Frontal cortex (tissue), 4 donors: Measurements from ENCODE around the gene RASA4. TPM values are rescaled to one million over a fixed set of nuclear protein-coding genes. Genes with fewer than 3 reads are reported as not detected.
"Not testable (repeated sequence)": the region's sequence is repeated elsewhere in the genome, so short reads cannot be mapped to it uniquely, and the experiment has no call there.

Source experiments
- DNase-seq, 2 donors: peaks; one replicate each; pipeline ENCODE4 v3.0.0; 2012; ENCODE audit warnings: low spot score in 2 of 2
- FAIRE-seq: peaks from 2 replicates; lab custom pipeline; 2012; peaks lifted over from hg19 to GRCh38; lab: Jason Lieb, UNC
- total RNA-seq: library from RNA; depleted of rRNA; stranded (reverse); fragments of >200 nt; gene quantifications from one replicate; pipeline ENCODE4 v1.2.3, GENCODE V29; 2014
- donor health status: control.
- donor health status: control.
- donor health status: control.

Gene RASA4
- 27.3 TPM for total RNA-seq

GRCh38 chr7:102616507-102617125 is at the start of gene RASA4:
Gene RASA4 (minus strand): TSS chr7:102616756. CDS start chr7:102616689, 67 bp downstream.
- not testable (repeated sequence) for DNase-seq, FAIRE-seq

- not testable (repeated sequence) for DNase-seq, FAIRE-seq
Observed at GRCh38 chr7:102664765-102665164, 48.2 kb upstream of the RASA4 start.

GRCh38 chr7:102649924-102650323 is 33.4 kb upstream of the RASA4 start, which contains the start of gene SPDYE2B:
Gene SPDYE2B (plus strand): TSS chr7:102650319. CDS start chr7:102652349, 2,030 bp downstream.
- not testable (repeated sequence) for FAIRE-seq, DNase-seq

GRCh38 chr7:102647813-102648212 is 31.3 kb upstream of the RASA4 start:
- FAIRE-seq, DNase-seq: not testable (repeated sequence)

GRCh38 chr7:102643404-102643803 is 26.8 kb upstream of the RASA4 start:
- FAIRE-seq, DNase-seq: not testable (repeated sequence)

- not testable (repeated sequence) for FAIRE-seq, DNase-seq
Observed at GRCh38 chr7:102642691-102643090, 26.1 kb upstream of the RASA4 start, which contains the start of gene UPK3BL1. Gene UPK3BL1 (minus strand): TSS chr7:102642791. CDS start chr7:102642741, 50 bp downstream.

GRCh38 chr7:102638848-102639247 is 22.3 kb upstream of the RASA4 start:
- FAIRE-seq, DNase-seq: not testable (repeated sequence)

GRCh38 chr7:102636956-102637355 is 20.4 kb upstream of the RASA4 start:
- DNase-seq, FAIRE-seq: not testable (repeated sequence)

- not testable (repeated sequence) for DNase-seq, FAIRE-seq
Observed at GRCh38 chr7:102635354-102635753, 18.8 kb upstream of the RASA4 start.

- DNase-seq, FAIRE-seq: not testable (repeated sequence)
Observed at GRCh38 chr7:102634299-102634698, 17.7 kb upstream of the RASA4 start.

- DNase-seq, FAIRE-seq: not testable (repeated sequence)
Observed at GRCh38 chr7:102630622-102631021, 14.1 kb upstream of the RASA4 start.

- not testable (repeated sequence) for FAIRE-seq, DNase-seq
Observed at GRCh38 chr7:102627271-102627904, 10.8 kb upstream of the RASA4 start.

GRCh38 chr7:102618122-102618521 is 1.6 kb upstream of the RASA4 start:
- not testable (repeated sequence) for DNase-seq

GRCh38 chr7:102615930-102616329 is 626 bp downstream of the RASA4 start:
- not testable (repeated sequence) for FAIRE-seq

More at GRCh38 chr7:102618122-102618521, 1.6 kb upstream of the RASA4 start:
- not testable (repeated sequence) for FAIRE-seq

GRCh38 chr7:102614873-102615272 is 1.7 kb downstream of the RASA4 start:
- not testable (repeated sequence) for FAIRE-seq, DNase-seq

More at GRCh38 chr7:102615930-102616329, 626 bp downstream of the RASA4 start:
- DNase-seq: not testable (repeated sequence)

GRCh38 chr7:102614346-102614697 is 2.2 kb downstream of the RASA4 start:
- not testable (repeated sequence) for FAIRE-seq, DNase-seq

- DNase-seq, FAIRE-seq: not testable (repeated sequence)
Observed at GRCh38 chr7:102613575-102614345, 2.8 kb downstream of the RASA4 start.

- not testable (repeated sequence) for FAIRE-seq, DNase-seq
Observed at GRCh38 chr7:102611675-102612325, 4.8 kb downstream of the RASA4 start.

- DNase-seq, FAIRE-seq: not testable (repeated sequence)
Observed at GRCh38 chr7:102611013-102611674, 5.4 kb downstream of the RASA4 start.
